Esophagus squamous epithelium (tissue), 5 donors: ENCODE results near the gene POLR2E. TPM values are rescaled to one million over a fixed set of nuclear protein-coding genes. Genes with fewer than 3 reads are reported as not detected.

Experiments used
- DNase-seq: peaks from one replicate; lab custom pipeline; 2025; lab: John Stamatoyannopoulos, UW
- H3K27ac ChIP-seq, 4 donors: fragments of 200-600 bp; sonication (generic); one replicate each; pipeline ENCODE4 v1.5.1; 2016 to 2019; ENCODE audit warnings: mild to moderate bottlenecking in 1 of 4
- H3K27me3 ChIP-seq, 4 donors: fragments of 200-600 bp; sonication (generic); 1 replicate in 3 of 4; 2 replicates in 1 of 4; pipeline versions ENCODE4 v1.5.1 to v1.6.0; 2017 to 2021; ENCODE audit warnings: antibody characterized with exemption in 1 of 4
- H3K36me3 ChIP-seq, 3 donors: fragments of 200-600 bp; sonication (generic); one replicate each; pipeline ENCODE4 v1.5.1; 2016 to 2019
- H3K4me1 ChIP-seq, 3 donors: fragments of 200-600 bp; sonication (generic); one replicate each; pipeline ENCODE4 v1.5.1; 2017 to 2019
- H3K4me3 ChIP-seq, 4 donors: fragments of 200-600 bp; sonication (generic); 1 replicate in 3 of 4; 2 replicates in 1 of 4; pipeline ENCODE4 v1.5.1; 2016 to 2019; ENCODE audit warnings: mild to moderate bottlenecking in 2 of 4, moderate library complexity in 1 of 4
- H3K9me3 ChIP-seq, 3 donors: fragments of 200-600 bp; sonication (generic); one replicate each; pipeline ENCODE4 v1.5.1; 2016 to 2019
- CTCF ChIP-seq, 6 experiments: fragments of 450-650 bp in 4 of 6; fragments of 200-600 bp in 2 of 6; sonication (generic) in 2 of 6; IDR thresholded peaks; one replicate each; pipeline ENCODE4 v1.5.1; 2016 to 2019; ENCODE audit warnings: antibody characterized with exemption in 6 of 6, mild to moderate bottlenecking in 4 of 6, moderate library complexity in 4 of 6
- POLR2A ChIP-seq, 4 donors: fragments of 450-650 bp; IDR thresholded peaks; one replicate each; pipeline ENCODE4 v1.6.1; 2017; ENCODE audit warnings: antibody characterized with exemption in 4 of 4, mild to moderate bottlenecking in 4 of 4, moderate library complexity in 3 of 4
- WGBS, 2 donors: methylation state at CpG; one replicate each; pipeline ENCODE4 v1.1.5; 2018; 5-methylcytosine and 5-hydroxymethylcytosine counted together
- intact Hi-C: fragments of 100-400 bp; cut with DNase I; formaldehyde crosslinking; loops from one replicate; pipeline ENCODE4 v1.15.0; 2022
- total RNA-seq, 4 donors: library from RNA; depleted of rRNA; stranded (reverse); fragments of >200 nt; gene quantifications; one replicate each; pipeline ENCODE4 v1.1.0, GENCODE V29; 2016
- donor health status: DM: yes; HTN: yes; CAD: no.

Gene POLR2E
- total RNA-seq, 4 donors from 2014 or later: 113 to 198 (median 166) TPM

DNA sequence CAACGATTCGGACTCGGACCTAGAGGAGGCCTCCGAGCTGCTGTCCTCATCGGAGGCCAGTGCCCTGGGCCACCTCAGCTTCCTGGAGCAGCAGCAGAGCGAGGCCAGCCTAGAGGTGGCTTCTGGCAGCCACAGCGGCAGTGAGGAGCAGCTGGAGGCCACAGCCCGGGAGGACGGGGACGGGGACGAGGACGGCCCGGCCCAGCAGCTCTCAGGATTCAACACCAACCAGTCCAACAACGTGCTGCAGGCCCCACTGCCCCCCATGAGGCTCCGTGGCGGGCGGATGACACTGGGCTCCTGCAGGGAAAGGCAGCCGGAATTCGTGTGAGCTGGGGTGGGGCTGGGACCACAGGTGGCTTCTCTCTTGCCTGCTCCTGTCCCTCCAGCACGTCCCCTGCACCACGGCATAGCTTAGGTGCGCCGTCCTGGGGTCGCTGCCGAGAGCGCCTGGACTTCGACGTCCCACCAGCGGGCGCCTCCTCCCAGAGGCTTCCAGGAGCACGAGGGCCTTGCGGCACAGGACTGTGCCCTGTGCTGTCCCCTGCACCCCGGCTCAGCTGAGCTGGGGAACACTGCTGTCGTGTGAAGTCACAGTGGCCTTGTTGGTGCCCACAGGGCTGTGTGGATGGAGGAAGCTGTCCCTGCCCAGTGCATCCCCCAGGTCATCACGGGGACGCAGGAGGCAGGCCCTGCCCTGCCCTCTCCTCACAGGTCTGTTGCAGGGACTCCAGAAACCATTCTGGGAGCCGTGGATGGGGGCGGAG is 9.3 kb downstream of the POLR2E start:
- Histone ChIP-seq H3K9me3 (no peaks in the 10 kb centered on the region), H3K4me3 (no peak overlapping the region), H3K4me1 (peaks cover 15 to 89% (median 27%) of the 10 kb centered on the region in 3 donors), H3K27ac (peak overlapping the region in 1 of 4 donors; percentile 22), H3K27me3 (peaks cover 0 to 4% (median 0%) of the 10 kb centered on the region in 4 donors), H3K36me3 (peaks cover 12 to 53% (median 24%) of the 10 kb centered on the region in 3 donors)
- intact Hi-C loops: no loop called here
- DNase-seq: no peak
- no peak for TF ChIP-seq CTCF (IDR thresholded peaks at IDR 0.05)
- TF ChIP-seq POLR2A (IDR thresholded peaks at IDR 0.05): no peak
- WGBS, 2 donors: 45 to 72% methylated on average over 2 to 7 of the region's 38 CpGs

DNA sequence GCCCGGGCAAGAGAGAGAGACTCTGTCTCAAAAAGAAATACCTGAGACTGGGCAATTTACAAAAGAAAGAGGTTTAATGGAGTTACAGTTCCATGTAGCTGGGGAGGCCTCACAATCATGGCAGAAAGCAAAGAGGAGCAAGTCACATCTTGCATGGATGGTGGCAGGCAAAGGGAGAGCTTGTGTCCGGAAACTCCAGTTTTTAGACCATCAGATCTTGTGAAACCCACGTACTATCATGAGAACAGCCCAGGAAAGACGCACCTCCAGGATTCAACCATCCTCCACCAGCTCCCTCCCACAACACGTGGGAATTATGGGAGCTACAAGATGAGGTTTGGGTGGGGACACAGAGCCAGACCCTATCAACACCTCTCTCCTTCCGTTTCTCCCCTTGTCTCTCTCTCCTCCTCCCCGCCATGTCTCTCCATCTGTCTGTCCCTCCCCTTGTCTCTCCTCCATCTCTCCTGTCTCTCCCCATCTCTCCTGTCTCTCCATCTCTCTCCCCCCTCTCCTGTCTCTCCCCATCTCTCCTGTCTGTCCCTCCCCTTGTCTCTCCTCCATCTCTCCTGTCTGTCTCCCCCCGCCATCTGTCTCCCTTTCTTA is 10.0 kb downstream of the POLR2E start:
- 48 to 52% methylated on average over 7 to 8 of the region's 8 CpGs for WGBS, 2 donors
- TF ChIP-seq POLR2A (IDR thresholded peaks at IDR 0.05): no peak
- TF ChIP-seq CTCF (IDR thresholded peaks at IDR 0.05): no peak
- Histone ChIP-seq H3K27me3 (peaks cover 0 to 4% (median 0%) of the 10 kb centered on the region in 4 donors), H3K27ac (peak overlapping the region in 1 of 4 donors; percentile 22), H3K36me3 (peaks cover 12 to 51% (median 19%) of the 10 kb centered on the region in 3 donors), H3K4me1 (peaks cover 15 to 96% (median 27%) of the 10 kb centered on the region in 3 donors), H3K4me3 (no peak overlapping the region), H3K9me3 (no peaks in the 10 kb centered on the region)
- intact Hi-C loops: no loop called here
- no peak for DNase-seq

DNA sequence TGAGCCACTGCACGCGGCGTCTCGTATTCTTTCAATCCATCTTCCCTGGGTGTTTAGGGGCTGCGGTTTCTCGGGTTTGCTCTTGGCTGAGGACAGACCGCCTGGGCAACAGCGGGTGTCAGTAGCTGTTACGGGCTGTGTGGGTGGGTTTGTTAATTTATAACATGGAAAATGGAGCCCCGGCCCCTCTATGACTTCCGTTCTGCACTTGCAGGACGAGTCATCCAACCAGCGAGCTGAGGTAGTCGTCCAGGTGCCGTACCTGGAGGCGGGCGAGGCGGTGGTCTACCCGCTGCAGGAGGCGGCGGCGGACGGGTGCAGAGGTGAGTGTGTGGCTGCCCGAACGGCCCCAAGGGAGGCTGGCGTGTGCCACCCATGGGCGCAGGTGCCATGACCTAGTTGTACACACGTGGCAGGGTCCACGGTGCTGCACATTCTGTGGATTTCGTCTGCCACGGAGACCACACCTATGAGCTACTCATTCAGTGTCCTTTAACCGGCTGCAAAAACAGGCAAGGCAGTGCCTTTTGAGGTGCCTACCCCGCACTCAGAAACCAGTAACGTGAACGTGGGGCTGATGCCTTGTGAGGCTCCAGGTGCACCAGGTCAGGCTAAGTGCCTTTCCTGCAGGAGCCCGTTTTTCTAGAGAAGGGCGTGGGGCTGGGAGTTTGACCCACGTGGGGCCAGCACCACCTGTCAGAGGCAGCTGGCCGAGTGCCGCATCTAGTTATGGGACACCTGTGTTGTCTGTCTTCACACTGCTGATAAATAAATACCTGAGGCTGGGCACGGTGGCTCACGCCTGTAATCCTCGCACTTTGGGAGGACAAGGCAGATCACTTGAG is 10.9 kb downstream of the POLR2E start:
- 82% methylated on average over 18 of the region's 43 CpGs; no CpG with 5 or more reads in 1 of the 2 donors for WGBS, 2 donors

More for the DNA sequence above, 10.9 kb downstream of the POLR2E start:
- DNase-seq: no peak
- peaks cover 6 to 48% (median 11%) of the 10 kb centered on the region in 3 donors for H3K36me3 ChIP-seq
- TF ChIP-seq POLR2A (IDR thresholded peaks at IDR 0.05) (no peak), CTCF (IDR thresholded peaks at IDR 0.05) (no peak)
- peaks cover 15 to 94% (median 27%) of the 10 kb centered on the region in 3 donors for H3K4me1 ChIP-seq
- H3K9me3 ChIP-seq: no peaks in the 10 kb centered on the region
- peaks cover 0 to 4% (median 0%) of the 10 kb centered on the region in 4 donors for H3K27me3 ChIP-seq
- no peak overlapping the region for H3K27ac ChIP-seq
- H3K4me3 ChIP-seq: no peak overlapping the region
- intact Hi-C loops: no loop called here
